Skin epidermis (tissue), 12 donors: ENCODE measurements around the gene LRRC18.

ENCODE experiments used
- H3K27ac ChIP-seq, 21 experiments: fragments of 200-600 bp; sonication (generic) in 11 of 21; one replicate each; pipeline ENCODE4 v1.5.0; 2020; ENCODE audit warnings: mild to moderate bottlenecking in 3 of 21, inconsistent platforms in 2 of 21, moderate library complexity in 2 of 21
- H3K4me3 ChIP-seq, 7 experiments: fragments of 200-600 bp; sonication (generic) in 2 of 7; one replicate each; pipeline ENCODE4 v1.5.0; 2020; ENCODE audit warnings: inconsistent platforms in 2 of 7, mild to moderate bottlenecking in 2 of 7, moderate library complexity in 1 of 7

The LRRC18 gene

DNA sequence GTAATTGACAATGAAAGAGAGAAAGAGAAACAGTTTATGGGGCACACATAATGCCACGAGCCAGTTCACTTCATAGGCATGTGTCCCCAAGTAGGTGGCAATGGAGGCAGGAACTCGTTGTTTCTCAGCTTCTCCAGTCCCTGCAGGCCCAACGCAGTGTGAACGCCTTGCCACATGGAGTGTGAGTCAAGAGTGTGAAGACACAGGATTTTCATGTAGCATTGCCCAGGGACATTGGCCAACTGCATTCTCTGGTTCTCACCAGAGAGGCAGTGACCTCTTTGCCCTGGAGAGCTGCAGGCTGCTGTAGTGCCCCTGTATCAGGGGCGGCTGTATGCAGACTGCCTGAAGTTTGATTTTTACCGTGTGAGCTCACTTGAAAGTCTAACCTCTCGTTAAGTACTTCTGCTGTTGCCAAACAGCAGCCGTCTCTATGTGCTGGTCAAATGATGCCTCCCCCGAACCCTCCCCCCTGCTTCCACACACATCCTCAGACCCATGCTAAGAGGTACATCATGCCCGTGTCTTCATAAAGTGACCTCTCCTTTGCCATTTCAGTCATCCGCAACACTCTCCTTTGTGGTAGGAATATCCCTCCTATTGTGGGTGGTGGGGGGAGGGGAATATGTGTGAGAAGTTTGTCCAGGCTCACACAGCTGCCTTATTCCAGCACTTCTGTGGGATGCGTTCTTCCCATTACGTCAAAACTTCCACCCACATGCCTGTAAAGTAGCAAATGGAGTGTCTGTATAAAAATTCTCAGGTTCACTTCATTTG lies 12.7 kb downstream of the LRRC18 start:
- Histone ChIP-seq H3K27ac (no peak overlapping the region), H3K4me3 (no peak overlapping the region)

- Histone ChIP-seq H3K4me3 (no peak overlapping the region), H3K27ac (no peak overlapping the region)
Observed at GRCh38 chr10:48926255-48926654, 13.4 kb downstream of the LRRC18 start.

DNA sequence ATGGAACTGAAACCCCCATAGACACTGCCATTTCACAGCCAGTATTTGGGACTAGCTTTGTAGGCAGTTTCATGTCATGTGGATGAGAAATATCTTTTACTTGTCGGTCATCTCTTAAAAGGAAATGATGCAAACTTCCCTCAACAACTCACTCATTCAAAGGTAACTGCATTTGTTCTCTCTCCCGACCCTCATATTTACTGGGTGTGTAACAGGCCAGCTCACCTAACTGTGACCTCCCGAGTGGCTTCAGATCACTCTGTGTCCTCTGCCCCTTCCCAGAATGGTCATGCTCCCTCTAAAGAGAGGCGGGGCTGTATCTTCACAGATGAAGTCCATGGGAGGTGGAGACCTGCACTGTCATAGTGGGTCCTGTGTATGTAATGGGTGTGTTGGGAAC lies 14.7 kb downstream of the LRRC18 start:
- no peak overlapping the region for H3K4me3 ChIP-seq
- no peak overlapping the region for H3K27ac ChIP-seq

DNA sequence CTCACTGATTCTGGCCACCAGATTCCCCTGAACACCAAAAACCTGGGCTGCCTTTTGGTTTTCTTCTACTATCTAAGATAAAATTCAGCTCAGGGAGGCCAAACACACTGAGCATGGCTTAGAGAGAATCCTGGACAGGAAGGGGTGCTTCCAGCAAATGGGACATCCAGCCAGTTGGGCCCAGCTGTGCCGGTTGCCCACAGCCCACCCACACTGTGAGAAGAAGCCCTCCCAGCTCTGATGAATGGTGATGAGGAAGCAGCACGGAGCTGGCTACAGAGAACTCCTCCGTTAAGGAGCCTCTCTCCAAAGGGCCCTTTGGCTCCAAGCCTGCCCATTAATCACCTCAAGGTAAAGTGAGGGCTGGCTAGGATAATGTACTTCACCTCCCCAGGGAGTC lies 15.9 kb downstream of the LRRC18 start:
- no peak overlapping the region for H3K27ac ChIP-seq
- no peak overlapping the region for H3K4me3 ChIP-seq

DNA sequence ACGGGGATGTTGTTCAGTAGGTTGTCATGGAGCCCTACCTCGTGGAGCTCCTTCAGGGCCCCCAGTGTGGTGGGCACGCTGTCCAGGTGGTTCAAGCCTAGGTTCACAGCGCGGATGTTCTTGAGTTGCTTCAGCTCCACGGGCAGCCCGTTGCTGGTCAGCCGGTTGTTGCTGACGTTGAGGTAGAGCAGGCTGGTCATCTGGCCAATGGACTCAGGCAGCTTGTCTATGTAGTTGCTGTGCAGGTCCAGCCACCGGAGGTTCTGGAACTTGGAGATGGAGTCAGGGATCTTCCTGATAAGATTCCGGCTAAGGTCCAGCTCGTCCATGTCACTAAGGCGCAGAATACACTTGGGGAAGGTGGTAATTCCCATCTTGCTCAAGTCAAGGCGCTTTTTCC lies 26.0 kb downstream of the LRRC18 start:
- Histone ChIP-seq H3K27ac (no peak overlapping the region), H3K4me3 (no peak overlapping the region)

GRCh38 chr10:48910548-48910947 lies 29.1 kb downstream of the LRRC18 start:
- H3K27ac ChIP-seq = no peak overlapping the region
- H3K4me3 ChIP-seq = no peak overlapping the region

DNA sequence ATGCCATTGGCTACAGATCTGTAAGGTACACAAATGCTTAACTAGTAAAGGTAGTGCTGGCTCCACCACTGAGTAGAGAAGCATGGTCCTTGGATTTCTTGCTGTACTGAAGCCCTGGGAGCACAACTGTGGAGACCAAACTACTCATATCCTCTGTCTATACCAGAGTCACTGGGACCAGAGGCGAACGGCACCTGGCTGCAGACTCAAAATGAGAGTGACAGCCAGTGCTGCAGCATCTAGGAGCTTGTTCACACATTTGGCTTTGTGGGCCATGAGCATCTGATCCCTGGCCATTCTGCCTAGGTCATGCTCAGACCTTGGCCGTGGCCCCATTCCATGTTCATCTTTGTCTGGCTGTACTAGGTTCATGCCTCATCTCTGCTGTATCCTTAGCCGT lies 31.9 kb downstream of the LRRC18 start:
- Histone ChIP-seq H3K27ac (no peak overlapping the region), H3K4me3 (no peak overlapping the region)

- no peak overlapping the region for H3K27ac ChIP-seq
- H3K4me3 ChIP-seq = no peak overlapping the region
Observed at GRCh38 chr10:48906841-48907240, 32.8 kb downstream of the LRRC18 start.

GRCh38 chr10:48905311-48905710 lies 34.3 kb downstream of the LRRC18 start:
- H3K4me3 ChIP-seq = no peak overlapping the region
- no peak overlapping the region for H3K27ac ChIP-seq

DNA sequence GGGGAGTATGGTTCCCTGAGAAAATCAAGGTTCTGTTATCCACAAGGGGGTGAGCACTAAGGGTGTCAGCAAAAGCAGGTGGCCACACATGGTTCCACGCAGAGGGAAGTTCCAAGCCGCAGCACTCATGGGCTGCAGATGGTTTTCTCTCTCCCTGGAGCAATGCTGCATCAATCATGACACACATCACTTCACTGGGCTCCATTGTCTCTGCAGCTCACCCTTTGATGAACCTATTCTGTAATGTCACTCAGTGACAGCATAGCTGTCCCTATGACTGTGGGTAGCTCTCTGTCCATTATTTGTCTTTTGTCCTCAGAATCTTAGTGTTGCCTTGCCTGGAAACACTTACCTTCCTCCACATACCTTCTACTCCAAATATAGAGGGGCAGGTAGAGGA lies 34.8 kb downstream of the LRRC18 start:
- Histone ChIP-seq H3K27ac (no peak overlapping the region), H3K4me3 (no peak overlapping the region)

DNA sequence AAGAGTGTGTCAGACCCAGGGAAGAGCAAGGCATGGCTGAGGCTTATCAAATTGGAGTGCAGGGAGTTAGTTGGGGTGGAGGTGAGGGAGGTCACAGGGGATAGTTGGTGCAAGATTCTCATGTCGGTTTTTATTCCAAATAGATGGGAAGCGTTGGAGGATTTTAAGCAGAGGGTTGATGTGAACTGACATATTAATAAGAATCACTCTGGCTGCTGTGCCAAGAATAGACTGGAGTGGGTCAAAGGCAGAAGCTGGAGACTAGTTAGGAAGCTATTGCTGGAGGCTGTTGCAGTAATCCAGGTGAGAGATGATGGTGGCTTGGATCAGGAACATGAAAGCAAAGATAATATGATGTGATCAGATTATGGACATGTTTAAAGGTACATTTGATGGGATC lies 36.5 kb downstream of the LRRC18 start:
- Histone ChIP-seq H3K27ac (no peak overlapping the region), H3K4me3 (no peak overlapping the region)

DNA sequence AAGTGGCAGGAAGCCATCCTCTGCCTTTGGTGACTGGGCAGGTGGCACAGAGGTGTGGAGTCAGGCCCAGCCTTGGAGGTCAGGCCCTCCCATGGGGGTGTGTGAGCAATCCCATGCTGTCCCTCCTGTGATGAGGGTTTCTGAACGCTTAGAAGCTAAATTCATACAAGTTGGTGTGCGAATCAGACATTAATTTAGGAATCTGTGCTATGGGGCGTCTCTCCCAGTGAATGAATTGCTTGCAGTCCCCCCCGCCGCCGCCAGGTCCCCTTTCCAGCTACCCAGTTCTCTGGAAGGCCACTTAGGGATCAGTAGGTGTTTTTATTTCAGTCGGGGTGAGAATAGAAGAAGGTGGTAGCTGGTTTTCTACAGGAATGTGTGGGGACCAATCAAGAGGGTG lies 37.5 kb downstream of the LRRC18 start:
- no peak overlapping the region for H3K4me3 ChIP-seq
- no peak overlapping the region for H3K27ac ChIP-seq

GRCh38 chr10:48901319-48901718 lies 38.3 kb downstream of the LRRC18 start:
- Histone ChIP-seq H3K4me3 (no peak overlapping the region), H3K27ac (no peak overlapping the region)

DNA sequence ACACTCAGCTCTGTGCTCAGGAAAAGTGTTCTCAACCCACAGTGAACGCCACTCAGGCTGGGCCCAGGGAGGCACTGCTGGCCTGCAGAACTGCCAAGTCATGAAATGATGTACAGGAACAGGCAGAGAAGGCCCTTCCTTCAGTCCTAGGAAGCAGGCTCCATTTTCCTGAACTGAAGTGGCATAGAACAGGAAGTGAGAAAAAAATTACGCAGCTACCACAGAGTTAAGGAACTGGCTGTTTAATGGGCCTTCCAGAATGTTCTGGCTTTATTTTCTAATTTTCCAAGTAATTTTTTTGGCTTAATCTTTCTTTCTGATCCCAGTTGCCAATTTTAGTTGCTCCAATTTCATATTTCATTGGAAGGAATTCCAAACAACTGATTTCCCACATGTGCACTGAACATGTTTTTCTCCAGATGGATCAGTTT lies 39.3 kb downstream of the LRRC18 start:
- H3K27ac ChIP-seq = peak overlapping the region in 10 of 21 experiments; percentile 2 to 49 (median 24)

GRCh38 chr10:48899781-48900180 lies 39.9 kb downstream of the LRRC18 start:
- Histone ChIP-seq H3K4me3 (no peak overlapping the region), H3K27ac (peak overlapping the region in 8 of 21 experiments; percentile 2 to 44 (median 24))

More for the DNA sequence above, 39.3 kb downstream of the LRRC18 start:
- H3K4me3 ChIP-seq = no peak overlapping the region

- Histone ChIP-seq H3K27ac (no peak overlapping the region), H3K4me3 (no peak overlapping the region)
Observed at GRCh38 chr10:48898426-48898825, 41.2 kb downstream of the LRRC18 start.

- Histone ChIP-seq H3K4me3 (no peak overlapping the region), H3K27ac (no peak overlapping the region)
Observed at GRCh38 chr10:48897441-48897790, 42.2 kb downstream of the LRRC18 start.

GRCh38 chr10:48896756-48897440 lies 42.7 kb downstream of the LRRC18 start:
- Histone ChIP-seq H3K4me3 (no peak overlapping the region), H3K27ac (peak overlapping the region in 2 of 21 experiments; percentile 34 to 37)

DNA sequence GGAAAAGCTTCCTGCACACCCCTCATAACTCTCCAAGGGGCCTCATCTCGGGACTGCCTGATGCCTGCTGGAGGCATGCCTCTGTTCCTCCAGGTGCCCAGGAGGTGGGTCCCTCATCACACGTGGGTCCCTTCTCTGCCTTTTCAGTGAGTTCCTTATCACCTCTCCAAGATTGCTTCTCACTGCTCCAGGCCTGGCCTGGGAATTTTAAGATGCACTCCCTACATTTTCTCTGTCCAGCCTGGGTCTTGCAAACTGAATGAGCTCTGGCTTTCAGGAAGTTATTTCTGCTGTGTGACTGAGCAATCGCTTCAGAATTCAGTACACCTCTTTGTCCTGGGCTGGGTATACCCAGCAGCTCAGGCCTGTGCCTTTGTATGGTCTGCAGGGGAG lies 43.8 kb downstream of the LRRC18 start:
- no peak overlapping the region for H3K4me3 ChIP-seq
- peak overlapping the region in 1 of 21 experiments; percentile 34 for H3K27ac ChIP-seq

- no peak overlapping the region for H3K27ac ChIP-seq
- no peak overlapping the region for H3K4me3 ChIP-seq
Observed at GRCh38 chr10:48894911-48895802, 44.5 kb downstream of the LRRC18 start.
